HepG2 (cell line): ENCODE data around the gene PRR12. TPM values are rescaled to one million over a fixed set of nuclear protein-coding genes. Genes with fewer than 3 reads are reported as not detected.

Experiments used
- CBX5 ChIP-seq: sonication (generic); formaldehyde crosslinking; IDR thresholded peaks from 2 replicates; pipeline ENCODE4 v1.4.0; 2020; ENCODE audit warnings: missing genetic modification reagents, borderline replicate concordance
- GLMP ChIP-seq: sonication (generic); formaldehyde crosslinking; IDR thresholded peaks from 2 replicates; pipeline ENCODE4 v1.9.0; 2021; ENCODE audit warnings: missing genetic modification reagents, mild to moderate bottlenecking, borderline replicate concordance
- GMEB1 ChIP-seq: sonication (generic); formaldehyde crosslinking; IDR thresholded peaks from 2 replicates; pipeline ENCODE4 v1.5.1; 2020; ENCODE audit warnings: missing genetic modification reagents, mild to moderate bottlenecking, borderline replicate concordance
- GPBP1L1 ChIP-seq: sonication (generic); formaldehyde crosslinking; IDR thresholded peaks from 2 replicates; pipeline ENCODE4 v1.5.0; 2020; ENCODE audit warnings: mild to moderate bottlenecking, missing genetic modification reagents
- HDAC2 ChIP-seq: sonication (generic); formaldehyde crosslinking; IDR thresholded peaks from 2 replicates; pipeline ENCODE4 v1.4.0; 2020; ENCODE audit warnings: missing genetic modification reagents
- HINFP ChIP-seq: sonication (generic); formaldehyde crosslinking; IDR thresholded peaks from 2 replicates; pipeline ENCODE4 v1.4.0; 2020; ENCODE audit warnings: low read depth, mild to moderate bottlenecking, missing genetic modification reagents
- REPIN1 ChIP-seq: sonication (generic); formaldehyde crosslinking; IDR thresholded peaks from 2 replicates; pipeline ENCODE4 v1.8.0; 2022; ENCODE audit warnings: missing genetic modification reagents, low read depth, mild to moderate bottlenecking, borderline replicate concordance
- ZNF280B ChIP-seq: sonication (generic); formaldehyde crosslinking; IDR thresholded peaks from 2 replicates; pipeline ENCODE4 v1.5.0; 2020; ENCODE audit warnings: missing genetic modification reagents, mild to moderate bottlenecking, borderline replicate concordance
- ZNF513 ChIP-seq: sonication (generic); formaldehyde crosslinking; conservative IDR thresholded peaks from 2 replicates; pipeline ENCODE4 v1.5.0; 2020; ENCODE audit warnings: missing genetic modification reagents
- ZNF646 ChIP-seq: sonication (generic); formaldehyde crosslinking; IDR thresholded peaks from 2 replicates; pipeline ENCODE4 v1.9.0; 2021; ENCODE audit warnings: mild to moderate bottlenecking, missing genetic modification reagents
- ZNF674 ChIP-seq: sonication (generic); formaldehyde crosslinking; IDR thresholded peaks from 2 replicates; pipeline ENCODE4 v1.5.0; 2020; ENCODE audit warnings: low read depth, mild to moderate bottlenecking, missing genetic modification reagents
- ZNF782 ChIP-seq: sonication (generic); formaldehyde crosslinking; IDR thresholded peaks from 2 replicates; pipeline ENCODE4 v1.4.0; 2020; ENCODE audit warnings: missing genetic modification reagents, mild to moderate bottlenecking, borderline replicate concordance
- ZNF839 ChIP-seq: sonication (generic); formaldehyde crosslinking; IDR thresholded peaks from 2 replicates; pipeline ENCODE4 v1.4.0; 2020; ENCODE audit warnings: missing genetic modification reagents, mild to moderate bottlenecking, borderline replicate concordance
- polyA plus RNA-seq, 8 experiments: library from polyadenylated mRNA; depleted of rRNA in 3 of 8; stranded (reverse) in 7 of 8; unstranded in 1 of 8; fragments of >200 nt; fragmentation: Illumina TruSeq in 4 of 8; extraction: Trizol in 4 of 8; gene quantifications; 2 replicates each; pipeline versions ENCODE4 v1.2.1 to v1.2.3, GENCODE V29; 2011 to 2016; ENCODE audit warnings: low read depth in 4 of 8, missing spikeins in 1 of 8, mixed read lengths in 1 of 8; ENCODE audit not compliant: insufficient read depth in 1 of 8
- total RNA-seq, 5 experiments: library from RNA; depleted of rRNA; stranded (reverse); fragments of >200 nt; fragmentation: Illumina TruSeq; extraction: Trizol; gene quantifications; 2 replicates each; pipeline ENCODE4 v1.2.3, GENCODE V29; 2016; ENCODE audit warnings: low read depth in 1 of 5

Gene PRR12
- total and polyA plus RNA-seq, 2 of the 13 experiments (the other 11 are each of a cell fraction or from before 2014, with no cell fraction given) = 0.62 to 1.5 TPM

- TF ChIP-seq ZNF513 = no peak
- no peak for TF ChIP-seq CBX5 (CRISPR knock-in tag)
- TF ChIP-seq REPIN1 (CRISPR knock-in tag) = no peak
- no peak for TF ChIP-seq GLMP (CRISPR knock-in tag)
- no peak for TF ChIP-seq ZNF782 (CRISPR knock-in tag)
- TF ChIP-seq ZNF646 (CRISPR knock-in tag) = no peak
- no peak for TF ChIP-seq ZNF280B
- no peak for TF ChIP-seq HINFP (CRISPR knock-in tag)
- TF ChIP-seq GMEB1 (CRISPR knock-in tag) = no peak
- TF ChIP-seq GPBP1L1 (CRISPR knock-in tag) = no peak
- TF ChIP-seq HDAC2 = no peak
- no peak for TF ChIP-seq ZNF839 (CRISPR knock-in tag)
- TF ChIP-seq ZNF674 (CRISPR knock-in tag) = no peak
Observed at GRCh38 chr19:49566302-49566701, 24.7 kb upstream of the PRR12 start (continued).
